Kidney (tissue), 14 donors: Measurements from ENCODE around the gene CACNB4. TPM values are rescaled to one million over a fixed set of nuclear protein-coding genes. Genes with fewer than 3 reads are reported as not detected.

Experiments used
- DNase-seq, 5 donors: peaks; one replicate each; pipeline ENCODE4 v3.0.0-alpha.2; 2013 to 2020
- FAIRE-seq: peaks from 2 replicates; lab custom pipeline; 2012; peaks lifted over from hg19 to GRCh38; lab: Jason Lieb, UNC
- H3K27ac ChIP-seq, 2 donors: one replicate each; pipeline ENCODE4 v1.7.0; 2013; ENCODE audit warnings: low read depth in 2 of 2, low read length in 2 of 2, inconsistent platforms in 1 of 2
- H3K27me3 ChIP-seq: one replicate; pipeline ENCODE4 v1.7.1; 2013; ENCODE audit warnings: low read length, inconsistent platforms; ENCODE audit not compliant: control insufficient read depth, insufficient read depth
- H3K36me3 ChIP-seq, 3 donors: one replicate each; pipeline versions ENCODE4 v1.7.0 to v1.7.1; 2013; ENCODE audit warnings: low read length in 3 of 3, control low read depth in 1 of 3, inconsistent platforms in 1 of 3; ENCODE audit not compliant: insufficient read depth in 3 of 3, control insufficient read depth in 2 of 3
- H3K4me1 ChIP-seq, 3 donors: one replicate each; pipeline versions ENCODE4 v1.7.0 to v1.7.1; 2013; ENCODE audit warnings: low read length in 3 of 3, inconsistent platforms in 1 of 3, low read depth in 1 of 3; ENCODE audit not compliant: control insufficient read depth in 2 of 3, insufficient read depth in 2 of 3
- H3K4me3 ChIP-seq, 3 donors: one replicate each; pipeline versions ENCODE4 v1.7.0 to v1.8.1; 2013; ENCODE audit warnings: low read length in 3 of 3, control low read depth in 1 of 3, inconsistent platforms in 1 of 3
- H3K9ac ChIP-seq, 3 donors: one replicate each; pipeline versions ENCODE4 v1.7.0 to v1.7.1; 2013; ENCODE audit warnings: low read length in 3 of 3, control low read depth in 1 of 3, inconsistent platforms in 1 of 3
- H3K9me3 ChIP-seq, 3 donors: one replicate each; pipeline versions ENCODE4 v1.7.0 to v1.7.1; 2013; ENCODE audit warnings: low read length in 3 of 3, control low read depth in 1 of 3, inconsistent platforms in 1 of 3; ENCODE audit not compliant: control insufficient read depth in 2 of 3, insufficient read depth in 1 of 3
- intact Hi-C: fragments of 100-400 bp; cut with DNase I; formaldehyde crosslinking; loops from one replicate; pipeline ENCODE4 v1.11.1; 2022
- polyA plus RNA-seq: library from polyadenylated mRNA; stranded (reverse); fragments of 350-450 nt; fragmentation: Illumina TruSeq; extraction: RNeasy Lipid Tissue Mini Kit (QIAGEN cat#74804); gene quantifications from one replicate; pipeline ENCODE4 v1.2.3, GENCODE V29; 2014; ENCODE audit warnings: low read depth, low replicate concordance; ENCODE audit not compliant: insufficient read depth
- total RNA-seq: library from RNA; stranded (reverse); fragmentation: NEBNext Ultra II Directional; extraction: Animal tissue kit (Norgen Biotek cat#: 25700); gene quantifications from one replicate; pipeline ENCODE4 v1.2.1, GENCODE V29; 2021
- TF ChIP-seq, protein P1 (sequence below): IDR thresholded peaks from 3 replicates; pipeline ENCODE4 v1.5.1; 2012; ENCODE audit warnings: mild to moderate bottlenecking, moderate library complexity, borderline replicate concordance; ENCODE audit not compliant: insufficient read depth; ENCODE audit errors: extremely low read depth
- donor health status: control.
- donor health status: control.
- donor health status: control.
- donor health status: control.
- donor health status: control.
- donor health status: DM: yes; HTN: yes; CAD: no.
- donor health status: Normal renal cell carcinoma (clear cell type).

CACNB4 gene
- total and polyA plus RNA-seq, 2 donors from 2014 or later: 1.3 to 2.2 TPM

DNA sequence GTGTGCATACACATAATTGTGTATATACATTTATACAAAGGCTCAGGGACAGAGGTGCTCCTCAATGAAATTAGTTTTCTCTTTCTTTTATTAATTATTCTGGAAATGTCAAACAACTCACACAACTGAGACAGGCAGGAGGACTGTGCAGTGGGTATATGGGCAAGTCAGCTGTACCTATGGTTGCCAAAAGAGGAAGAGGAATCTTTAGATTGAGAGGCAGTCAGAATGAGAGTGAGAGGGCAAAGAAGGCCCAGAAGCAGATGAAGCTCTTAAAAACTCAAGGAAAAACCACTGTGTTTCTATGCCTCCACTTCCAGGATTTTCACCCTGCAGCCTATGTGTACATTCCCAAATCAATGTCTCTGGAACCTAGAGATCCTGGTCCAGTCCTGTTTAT lies 79.1 kb downstream of the CACNB4 start:
- H3K27me3 ChIP-seq: no peaks in the 10 kb centered on the region
- no peak overlapping the region for H3K27ac ChIP-seq
- H3K9me3 ChIP-seq: no peaks in the 10 kb centered on the region
- no peaks in the 10 kb centered on the region for H3K36me3 ChIP-seq
- H3K9ac ChIP-seq: no peak overlapping the region
- no peak for FAIRE-seq
- no peak overlapping the region for H3K4me3 ChIP-seq
- intact Hi-C loops: no loop called here
- no peaks in the 10 kb centered on the region for H3K4me1 ChIP-seq
- TF ChIP-seq, protein P1, sequence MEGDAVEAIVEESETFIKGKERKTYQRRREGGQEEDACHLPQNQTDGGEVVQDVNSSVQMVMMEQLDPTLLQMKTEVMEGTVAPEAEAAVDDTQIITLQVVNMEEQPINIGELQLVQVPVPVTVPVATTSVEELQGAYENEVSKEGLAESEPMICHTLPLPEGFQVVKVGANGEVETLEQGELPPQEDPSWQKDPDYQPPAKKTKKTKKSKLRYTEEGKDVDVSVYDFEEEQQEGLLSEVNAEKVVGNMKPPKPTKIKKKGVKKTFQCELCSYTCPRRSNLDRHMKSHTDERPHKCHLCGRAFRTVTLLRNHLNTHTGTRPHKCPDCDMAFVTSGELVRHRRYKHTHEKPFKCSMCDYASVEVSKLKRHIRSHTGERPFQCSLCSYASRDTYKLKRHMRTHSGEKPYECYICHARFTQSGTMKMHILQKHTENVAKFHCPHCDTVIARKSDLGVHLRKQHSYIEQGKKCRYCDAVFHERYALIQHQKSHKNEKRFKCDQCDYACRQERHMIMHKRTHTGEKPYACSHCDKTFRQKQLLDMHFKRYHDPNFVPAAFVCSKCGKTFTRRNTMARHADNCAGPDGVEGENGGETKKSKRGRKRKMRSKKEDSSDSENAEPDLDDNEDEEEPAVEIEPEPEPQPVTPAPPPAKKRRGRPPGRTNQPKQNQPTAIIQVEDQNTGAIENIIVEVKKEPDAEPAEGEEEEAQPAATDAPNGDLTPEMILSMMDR: no peak
- no peak for DNase-seq

DNA sequence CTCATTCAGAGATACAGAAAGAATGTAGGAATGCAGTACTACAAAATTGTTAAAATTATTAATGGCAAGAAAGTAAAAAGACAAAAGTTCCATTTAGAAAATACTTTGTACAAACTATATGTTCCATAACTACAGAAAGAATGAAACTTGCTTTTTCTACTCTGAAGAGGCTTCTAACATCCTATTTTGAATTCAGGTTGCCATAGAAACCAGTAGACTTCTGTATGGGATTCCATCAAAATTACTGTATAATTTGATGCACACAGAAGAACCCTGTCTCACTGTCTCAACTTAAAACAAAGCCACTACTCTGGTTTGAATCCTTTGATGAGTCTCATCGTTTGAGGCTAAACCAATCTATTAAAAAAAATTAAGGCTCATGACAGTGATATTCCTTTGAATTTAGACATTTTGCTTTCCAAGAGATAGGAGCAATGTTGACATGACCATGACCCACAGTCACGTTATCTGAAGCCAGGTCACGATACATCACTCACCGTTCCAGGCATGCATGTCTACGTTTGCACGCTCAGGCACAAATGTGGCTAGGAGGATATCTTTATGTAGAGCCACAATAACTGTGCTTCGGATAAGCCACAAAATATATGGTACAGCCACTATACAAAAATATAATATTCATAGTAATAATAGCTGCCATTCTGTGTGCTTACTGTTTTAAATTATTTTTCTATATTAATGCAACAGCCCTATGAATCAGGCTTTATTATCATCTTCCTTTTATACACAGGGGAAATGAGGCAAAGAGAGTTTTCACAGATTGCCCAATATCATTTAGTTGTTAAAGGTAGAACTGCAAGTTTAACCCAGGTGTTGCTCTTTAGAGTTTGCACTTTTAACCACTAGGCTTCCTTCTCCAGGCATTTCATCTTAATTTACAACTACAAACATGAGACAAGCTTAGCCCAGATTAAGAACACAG lies 82.4 kb downstream of the CACNB4 start:
- FAIRE-seq (no peak), DNase-seq (no peak)
- H3K9ac ChIP-seq: peak overlapping the region in 1 of 3 donors; percentile 9
- H3K4me1 ChIP-seq: no peaks in the 10 kb centered on the region
- no peaks in the 10 kb centered on the region for H3K9me3 ChIP-seq
- TF ChIP-seq, protein P1: no peak
- H3K27ac ChIP-seq: no peak overlapping the region
- H3K4me3 ChIP-seq: no peak overlapping the region
- no peaks in the 10 kb centered on the region for H3K27me3 ChIP-seq
- H3K36me3 ChIP-seq: no peaks in the 10 kb centered on the region
- intact Hi-C loops: no loop called here

DNA sequence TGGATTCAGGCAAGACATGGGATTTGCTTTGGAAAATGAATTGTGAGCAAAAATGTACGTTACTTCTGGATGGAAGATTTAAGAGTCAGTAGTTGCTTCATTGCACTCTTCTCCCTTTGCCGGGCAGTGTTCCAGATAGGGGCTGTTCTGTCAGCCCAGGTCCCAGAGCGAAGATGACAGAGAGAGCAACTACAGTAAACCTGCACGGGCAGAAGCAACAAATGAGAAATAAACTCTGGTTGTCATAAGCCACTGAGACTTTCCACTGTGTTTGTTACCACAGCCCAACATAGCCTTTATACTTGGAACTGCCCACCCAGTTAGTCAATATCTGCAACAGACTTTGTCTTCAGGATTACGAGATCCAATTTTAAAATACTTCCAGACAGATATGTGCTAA lies 83.3 kb downstream of the CACNB4 start:
- no peaks in the 10 kb centered on the region for H3K36me3 ChIP-seq
- intact Hi-C loops: no loop called here
- DNase-seq (no peak), FAIRE-seq (no peak)
- H3K27ac ChIP-seq: peak overlapping the region in 1 of 2 donors; percentile 23
- no peak overlapping the region for H3K9ac ChIP-seq
- H3K4me3 ChIP-seq: no peak overlapping the region
- no peaks in the 10 kb centered on the region for H3K9me3 ChIP-seq
- H3K27me3 ChIP-seq: no peaks in the 10 kb centered on the region
- H3K4me1 ChIP-seq: no peaks in the 10 kb centered on the region
- TF ChIP-seq, protein P1: no peak
